HPDE6-E6E7 (cell line): ENCODE data around the gene PAPSS2.
A peak's percentile ranks its signal among the peaks of the same experiment; 100 is the strongest.

Experiments
- DNase-seq: peaks from one replicate; pipeline ENCODE4 v3.0.0; 2011; ENCODE audit warnings: missing footprints; ENCODE audit errors: extremely low spot score

Gene PAPSS2

DNA sequence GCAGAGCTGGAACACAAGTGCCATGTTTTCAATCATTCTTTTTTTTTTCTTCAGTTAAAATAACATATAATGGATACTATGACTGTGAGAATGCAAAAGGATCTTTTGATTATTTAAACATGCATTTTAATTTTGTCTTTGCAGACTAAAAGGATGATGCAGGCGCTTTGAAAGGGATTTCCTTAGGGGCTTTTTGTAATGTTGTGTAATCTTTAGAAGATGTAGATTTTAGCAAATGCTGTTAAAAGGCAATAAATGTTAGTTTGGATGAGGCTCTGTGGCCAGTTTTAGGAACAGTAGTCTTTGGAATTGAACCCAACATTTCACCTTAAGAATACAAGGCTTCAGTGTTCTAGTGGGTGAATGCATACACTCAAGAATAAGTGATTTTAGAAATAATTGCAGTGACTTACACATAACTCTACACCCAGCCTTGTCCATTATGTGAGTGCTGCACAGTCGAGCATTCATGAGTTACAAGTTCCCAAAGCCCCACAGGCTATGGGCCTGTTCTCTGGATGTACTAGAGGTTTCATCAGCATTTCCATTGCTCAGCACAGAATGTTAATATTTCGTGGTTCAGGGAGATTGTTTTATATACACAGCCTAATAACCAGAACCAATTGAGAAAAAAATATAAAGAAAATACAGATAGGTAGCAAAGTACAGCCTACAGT, 11.6 kb downstream of the PAPSS2 start:
- no peak for DNase-seq

DNA sequence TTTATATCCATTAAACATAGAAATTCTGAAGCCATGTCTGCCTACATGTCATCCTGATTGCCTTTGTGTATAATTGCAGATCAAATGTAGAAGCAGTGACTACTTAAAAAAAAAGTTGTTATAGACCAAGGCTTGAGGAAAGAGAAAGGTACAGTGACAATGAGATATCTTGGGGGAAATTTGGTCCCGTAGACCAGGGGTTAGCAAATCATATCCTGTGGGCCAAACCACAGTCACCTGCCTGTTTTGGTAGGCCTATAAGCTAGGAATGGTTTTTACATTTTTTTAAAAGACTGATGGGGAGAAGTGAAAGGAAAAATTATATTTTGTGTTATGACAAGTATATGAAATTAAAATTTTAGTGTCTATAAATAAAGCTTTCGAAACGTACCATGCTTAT, 12.9 kb downstream of the PAPSS2 start:
- DNase-seq, result no peak

DNA sequence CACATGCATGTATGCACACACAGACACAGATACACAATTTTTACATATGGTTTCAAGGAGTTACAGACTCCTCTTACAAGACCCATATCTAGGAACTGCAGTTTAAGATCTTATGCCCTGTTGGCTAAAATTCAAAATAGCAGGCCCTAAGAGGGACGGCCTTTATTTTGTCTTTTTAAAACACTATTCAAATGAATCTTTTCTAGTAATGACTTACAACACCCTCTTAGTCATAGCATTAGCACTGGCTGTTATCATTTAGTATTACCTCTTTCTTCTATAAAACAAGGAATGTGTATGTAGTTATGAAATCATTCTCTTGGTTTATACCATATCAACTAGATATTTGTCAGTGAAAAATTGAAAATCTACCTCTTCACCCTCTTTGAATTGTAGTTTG, 15.3 kb downstream of the PAPSS2 start:
- no peak for DNase-seq

- no peak for DNase-seq
Observed at GRCh38 chr10:87675396-87676376, 16.0 kb downstream of the PAPSS2 start.

DNA sequence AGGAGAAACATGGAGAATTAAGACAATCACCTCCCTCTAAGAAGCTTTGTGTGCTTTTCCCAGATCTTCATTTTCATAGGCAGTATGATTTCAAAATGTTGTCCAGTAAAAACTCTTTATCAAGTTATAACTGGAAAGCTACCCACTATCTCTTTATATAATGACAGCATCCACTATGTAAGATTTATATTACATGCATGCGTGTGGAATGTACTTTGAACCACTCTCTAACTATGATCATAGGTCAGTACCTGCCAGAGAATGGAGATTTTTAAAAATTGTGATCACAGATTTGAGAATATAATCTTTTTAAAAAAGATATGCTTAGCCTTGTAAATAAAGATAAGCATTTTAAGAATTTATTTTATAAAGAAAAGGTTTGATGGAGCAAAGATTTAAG, 17.9 kb downstream of the PAPSS2 start:
- no peak for DNase-seq

DNA sequence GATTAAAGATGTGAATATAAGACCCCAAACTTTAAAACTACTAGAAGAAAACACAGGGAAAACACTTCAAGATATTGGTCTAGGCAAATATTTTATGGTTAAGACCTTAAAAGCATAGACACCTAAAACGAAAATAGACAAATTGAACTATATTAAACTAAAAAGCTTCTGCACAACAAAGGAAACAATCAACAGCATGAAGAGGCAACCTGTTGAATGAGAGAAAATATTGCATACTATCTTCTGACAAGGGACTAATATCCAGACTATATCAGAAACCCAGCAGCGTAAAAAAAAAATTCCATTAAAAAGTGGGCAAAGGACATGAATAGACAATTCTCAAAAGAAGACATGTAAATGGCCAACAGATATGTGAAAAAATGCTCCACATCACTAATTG, 18.6 kb downstream of the PAPSS2 start:
- no peak for DNase-seq

- no peak for DNase-seq
Observed at GRCh38 chr10:87683356-87683755, 23.7 kb downstream of the PAPSS2 start.

DNA sequence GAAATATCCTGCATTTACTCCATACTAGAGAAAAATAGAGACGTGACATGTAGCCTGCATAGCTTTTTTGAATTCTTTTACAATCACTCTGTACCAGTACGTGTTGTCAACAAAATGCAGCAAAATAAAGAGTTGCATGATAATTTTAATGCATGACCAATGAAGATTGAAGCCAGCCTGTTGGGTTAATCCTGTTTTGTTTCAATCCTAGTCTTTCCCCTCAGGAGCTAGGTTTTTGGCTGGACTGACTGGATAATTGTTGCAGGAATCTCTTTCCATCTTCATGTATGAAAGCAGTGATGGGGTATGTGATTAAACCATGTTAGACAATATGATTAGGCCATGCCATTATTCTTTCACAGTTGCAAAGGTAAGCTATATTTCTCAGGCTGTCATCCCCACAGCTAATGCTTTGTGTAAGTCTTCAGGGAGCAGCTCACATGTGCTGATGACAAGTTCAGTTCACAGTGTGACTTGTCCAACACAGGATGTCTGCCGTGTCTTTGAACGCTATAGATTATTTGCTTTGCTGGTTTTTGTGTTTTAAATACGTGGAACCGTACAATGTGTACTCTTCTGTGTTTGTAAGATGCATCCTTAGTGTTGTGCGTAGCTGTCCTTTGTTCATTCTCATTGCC, 24.4 kb downstream of the PAPSS2 start:
- DNase-seq, result no peak

DNA sequence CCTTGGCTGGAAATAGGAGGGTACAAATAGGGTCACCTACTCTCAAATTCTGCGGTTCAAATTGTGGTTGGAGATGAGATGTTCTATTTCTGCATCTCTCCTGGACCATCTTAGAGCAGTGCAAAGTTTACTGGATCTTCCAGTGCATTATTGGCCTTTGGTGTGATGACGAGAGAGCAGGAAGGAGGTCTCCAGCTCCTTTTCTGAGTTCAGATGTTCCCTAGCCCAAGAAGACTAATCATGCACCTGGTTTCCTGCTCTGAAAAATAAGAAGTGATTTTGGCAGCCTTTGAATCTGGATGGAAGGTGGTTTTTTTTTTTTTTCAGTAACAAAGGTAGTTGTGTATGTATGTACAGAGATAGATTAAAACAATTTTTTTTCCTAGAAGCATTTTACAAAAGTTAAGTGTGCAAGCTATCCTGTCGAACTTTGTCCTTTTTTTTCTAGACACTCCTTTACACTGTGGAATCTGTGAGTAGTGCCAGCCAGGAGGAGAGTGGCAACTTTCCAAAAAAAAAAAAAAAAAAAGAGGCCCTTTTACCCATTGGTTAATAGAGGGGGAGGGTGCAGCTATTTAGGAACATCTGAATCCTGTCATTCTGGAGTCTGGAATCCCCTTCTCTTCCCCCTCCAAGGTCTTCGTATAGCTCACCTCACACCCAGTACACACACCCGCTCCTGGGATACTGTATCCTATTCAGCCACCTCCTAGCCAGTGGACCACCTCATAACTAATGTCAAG, 26.3 kb downstream of the PAPSS2 start:
- DNase-seq, result no peak

DNA sequence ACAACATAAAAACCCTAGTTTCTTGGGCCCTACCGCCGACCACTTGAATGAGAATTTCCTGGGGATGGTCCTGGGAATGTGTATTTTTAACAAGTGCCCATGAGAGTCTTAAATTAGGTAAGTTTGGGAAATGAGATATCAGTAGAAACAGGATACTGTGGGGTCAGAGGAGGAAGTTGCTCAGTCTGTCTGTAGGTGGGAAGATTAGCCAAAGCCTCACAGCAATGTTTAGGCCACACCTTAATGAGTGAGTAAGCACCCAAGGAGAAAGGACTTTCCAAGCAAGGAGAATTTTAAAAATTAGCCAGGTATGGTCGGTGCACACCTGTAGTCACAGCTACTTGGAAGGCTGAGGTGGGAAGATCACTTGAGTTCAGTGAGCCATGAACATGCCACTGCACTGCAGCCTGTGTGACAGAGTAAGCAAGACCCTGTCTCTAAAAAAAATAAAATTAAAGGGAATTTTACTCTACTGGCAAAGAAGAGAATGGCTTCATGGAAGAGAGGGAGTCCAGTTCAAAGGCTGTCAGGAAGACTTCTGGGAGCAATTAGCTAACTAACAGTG, 31.9 kb downstream of the PAPSS2 start:
- DNase-seq, result peak; percentile 57

DNA sequence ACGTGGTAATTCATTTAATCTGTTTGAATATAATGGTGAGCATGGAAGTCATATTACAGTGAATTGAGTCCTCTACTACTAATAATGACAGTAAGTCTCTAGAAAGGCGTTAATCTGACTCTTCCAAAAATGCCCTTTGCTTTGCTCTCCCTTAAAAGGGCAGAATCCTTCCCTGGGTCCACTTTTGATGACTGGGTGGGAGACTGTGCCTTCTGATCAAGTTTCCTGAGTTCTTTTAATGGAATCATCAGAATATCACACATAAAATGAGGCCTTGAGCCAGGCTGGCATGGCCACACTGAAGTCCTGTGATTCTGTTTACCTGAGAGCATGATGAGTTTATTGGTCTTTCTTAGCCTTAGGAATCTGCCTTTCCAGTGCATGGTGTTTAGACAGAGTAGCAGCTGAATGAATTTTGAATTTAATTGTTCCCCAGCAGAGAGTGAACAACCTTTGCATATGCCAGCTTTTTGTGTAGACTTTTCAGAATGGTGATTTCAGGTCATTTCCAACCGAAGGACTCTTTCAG, 33.3 kb downstream of the PAPSS2 start:
- DNase-seq, result no peak

DNA sequence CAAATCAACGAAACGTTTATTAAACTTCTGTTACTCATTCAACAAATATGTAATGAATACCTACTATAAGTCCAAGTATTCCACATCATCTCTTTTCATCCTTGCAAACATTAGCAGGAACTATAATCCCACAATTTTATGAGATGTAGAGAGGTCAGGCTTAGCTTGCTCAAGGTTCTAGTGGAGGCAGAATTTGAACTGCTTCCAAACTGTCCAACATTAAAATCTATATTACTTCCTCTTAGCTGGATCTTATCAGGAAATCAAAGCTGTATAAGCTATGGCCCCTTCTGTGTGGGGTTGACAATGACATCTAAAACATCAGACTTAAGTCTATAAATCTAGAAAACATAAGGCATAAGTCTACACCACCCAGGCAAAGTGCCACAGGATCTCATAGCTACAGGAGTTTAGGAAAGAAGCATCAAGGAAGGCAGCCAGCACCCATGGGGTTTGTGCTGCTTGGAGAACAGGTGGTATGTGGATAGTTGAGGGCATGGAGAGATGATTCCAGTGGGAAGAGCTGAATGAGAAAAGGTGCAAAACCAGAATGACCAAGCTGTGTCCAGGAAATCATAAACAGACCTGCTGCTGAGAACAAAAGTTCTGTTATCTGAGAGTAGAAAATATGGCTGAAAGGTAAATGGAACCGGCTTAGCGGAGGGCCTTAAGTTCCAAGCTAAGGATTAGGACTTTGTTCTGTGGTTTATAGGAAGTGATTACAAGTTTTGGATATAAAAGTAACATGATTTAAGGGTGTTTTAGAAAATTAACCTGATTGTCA, 34.5 kb downstream of the PAPSS2 start:
- no peak for DNase-seq

GRCh38 chr10:87695074-87695473, 35.4 kb downstream of the PAPSS2 start:
- DNase-seq, result no peak

DNA sequence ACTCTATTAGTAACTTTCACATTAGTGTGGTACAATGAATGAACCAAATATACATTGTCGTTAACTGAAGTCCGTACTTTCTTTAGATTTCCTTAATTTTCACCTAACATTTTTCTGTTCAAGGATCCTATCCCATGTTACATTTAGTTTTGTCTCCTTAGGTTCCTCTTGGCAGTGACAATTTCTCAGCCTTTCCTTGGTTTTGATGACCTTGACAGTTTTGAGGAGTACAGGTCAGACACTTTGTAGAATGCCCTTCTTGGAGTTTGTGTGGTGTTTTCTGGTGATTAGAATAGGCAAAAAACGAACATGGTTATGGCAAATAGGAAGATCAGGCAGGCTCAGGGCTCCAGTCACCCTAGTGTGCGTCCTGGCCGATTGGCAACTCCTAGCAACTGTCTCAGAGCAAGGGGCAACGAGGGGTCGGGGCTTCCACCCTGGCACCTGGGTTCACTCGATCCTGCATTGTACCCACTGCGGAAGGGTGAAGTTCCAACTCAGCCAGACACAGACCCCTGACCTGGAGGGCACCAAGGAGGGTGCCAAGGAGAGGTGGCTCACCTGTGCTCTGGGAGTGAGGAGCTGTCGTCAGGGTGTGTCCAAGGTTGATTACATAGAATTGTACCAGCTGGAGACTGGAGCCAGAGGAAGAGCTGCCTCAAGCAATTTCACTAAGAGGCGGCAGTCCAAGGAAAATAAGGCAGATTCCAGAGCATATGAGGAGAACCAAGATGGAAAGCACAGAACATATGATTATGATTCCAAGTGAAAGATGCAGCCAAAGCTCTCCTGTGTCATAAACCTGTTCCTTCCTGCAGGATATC, 37.5 kb downstream of the PAPSS2 start:
- DNase-seq, result no peak

- no peak for DNase-seq
Observed at GRCh38 chr10:87700031-87700796, 40.5 kb downstream of the PAPSS2 start.

- no peak for DNase-seq
Observed at GRCh38 chr10:87702260-87702972, 42.7 kb downstream of the PAPSS2 start.

DNA sequence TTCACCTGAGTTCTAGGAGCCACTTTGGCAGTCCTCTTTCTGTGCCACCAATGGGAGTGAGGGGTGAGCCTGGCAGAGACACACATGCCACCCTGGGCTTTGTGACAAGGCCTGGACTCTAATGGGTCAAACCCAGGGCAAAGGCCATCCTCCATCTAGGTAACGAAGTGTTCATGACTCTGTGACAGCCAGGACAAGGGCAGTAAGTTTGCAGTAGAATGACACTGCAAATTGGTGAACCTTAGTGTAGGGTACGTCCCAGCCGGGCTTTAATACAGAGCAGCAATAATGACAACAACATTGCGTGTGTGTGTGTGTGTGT, 43.3 kb downstream of the PAPSS2 start:
- no peak for DNase-seq

- no peak for DNase-seq
Observed at GRCh38 chr10:87703771-87704170, 44.1 kb downstream of the PAPSS2 start.
